Upper lobe of left lung (tissue), 4 donors: ENCODE results near the gene ZNF710.

Experiments
- CTCF ChIP-seq, 6 experiments: fragments of 450-650 bp in 4 of 6; fragments of 200-600 bp in 2 of 6; sonication (generic) in 2 of 6; IDR thresholded peaks; one replicate each; pipeline ENCODE4 v1.5.1; 2016 to 2019; ENCODE audit warnings: antibody characterized with exemption in 6 of 6
- EP300 ChIP-seq, 4 donors: sonication (generic); formaldehyde crosslinking; IDR thresholded peaks; one replicate each; pipeline ENCODE4 v1.5.1; 2017; ENCODE audit warnings: antibody characterized with exemption in 4 of 4, control low read depth in 2 of 4
- POLR2A ChIP-seq, 4 donors: fragments of 450-650 bp; IDR thresholded peaks; one replicate each; pipeline ENCODE4 v1.5.1; 2016 to 2017; ENCODE audit warnings: antibody characterized with exemption in 4 of 4, mild to moderate bottlenecking in 2 of 4
- POLR2AphosphoS5 ChIP-seq, 2 donors: sonication (generic); formaldehyde crosslinking; IDR thresholded peaks; one replicate each; pipeline ENCODE4 v1.5.1; 2017; ENCODE audit warnings: antibody characterized with exemption in 2 of 2

GRCh38 chr15:90084876-90085423, 83.8 kb downstream of the ZNF710 start:
- no peak for TF ChIP-seq CTCF (IDR thresholded peaks at IDR 0.05)
- no peak for TF ChIP-seq EP300 (IDR thresholded peaks at IDR 0.05)
- TF ChIP-seq POLR2A (IDR thresholded peaks at IDR 0.05), result no peak
- no peak for TF ChIP-seq POLR2AphosphoS5 (IDR thresholded peaks at IDR 0.05)
